Endothelial cell of umbilical vein (primary cell): Measurements from ENCODE around the gene S100Z. TPM values are rescaled to one million over a fixed set of nuclear protein-coding genes. Genes with fewer than 3 reads are reported as not detected.
A peak's percentile ranks its signal among the peaks of the same experiment; 100 is the strongest.

Source experiments
- BruUV-seq: library from RNA; stranded (reverse); fragments of 400-500 nt; replicated peaks from 2 replicates; lab custom pipeline; 2021; lab: Mats Ljungman, UMichigan
- CTCF ChIA-PET: fragments of 300-600, 350-600 bp; sonication (Branson Sonifier 250); formaldehyde crosslinking; loops from one replicate; lab custom pipeline; 2021; ENCODE audit warnings: antibody characterized with exemption, inconsistent platforms; lab: Charles Lee
- POLR2A ChIA-PET: fragments of 300-600, 350-600 bp; sonication (Branson Sonifier 250); formaldehyde crosslinking; loops from one replicate; lab custom pipeline; 2021; ENCODE audit warnings: antibody characterized with exemption, inconsistent platforms; lab: Charles Lee
- DNase-seq: peaks from one replicate; pipeline ENCODE4 v3.0.0-alpha.2; 2011; ENCODE audit warnings: low read depth, low spot score
- FAIRE-seq: peaks from 2 replicates; lab custom pipeline; 2011; peaks lifted over from hg19 to GRCh38; lab: Jason Lieb, UNC
- H2AFZ ChIP-seq: 2 replicates; pipeline ENCODE4 v1.6.0; 2012; ENCODE audit warnings: low read depth, low read length, control low read depth, inconsistent platforms
- H3K27ac ChIP-seq: 2 replicates; pipeline ENCODE4 v1.5.1; 2011; ENCODE audit warnings: low read depth, mild to moderate bottlenecking, control low read depth, low read length, moderate library complexity; ENCODE audit not compliant: insufficient read depth
- H3K27me3 ChIP-seq, 2 experiments: 2 replicates each; pipeline versions ENCODE4 v1.6.0 to v1.6.1; 2011; ENCODE audit warnings: low read length in 2 of 2, mixed read lengths in 1 of 2; ENCODE audit not compliant: control insufficient read depth in 2 of 2, insufficient read depth in 2 of 2
- H3K36me3 ChIP-seq, 2 experiments: 2 replicates in 1 of 2; 3 replicates in 1 of 2; pipeline ENCODE4 v1.5.1; 2011; ENCODE audit warnings: low read length in 2 of 2, mild to moderate bottlenecking in 1 of 2, moderate library complexity in 1 of 2; ENCODE audit not compliant: control insufficient read depth in 2 of 2, insufficient read depth in 2 of 2; ENCODE audit errors: extremely low read depth in 1 of 2
- H3K4me1 ChIP-seq: 3 replicates; pipeline ENCODE4 v1.5.1; 2011; ENCODE audit warnings: mild to moderate bottlenecking, low read length; ENCODE audit not compliant: control insufficient read depth, insufficient read depth; ENCODE audit errors: extremely low read depth
- H3K4me2 ChIP-seq: 2 replicates; pipeline ENCODE4 v1.6.1; 2011; ENCODE audit warnings: low read length, control low read depth, mixed read lengths; ENCODE audit not compliant: insufficient read depth
- H3K4me3 ChIP-seq, 3 experiments: fragments of 200-600 bp in 1 of 3; sonication (generic), shearing (Covaris generic) in 1 of 3; replicated peaks in 1 of 3; 2 replicates each; pipeline ENCODE4 v1.5.1; 2011 to 2016; ENCODE audit warnings: control low read depth in 3 of 3, low read length in 3 of 3, mild to moderate bottlenecking in 2 of 3, inconsistent platforms in 1 of 3, low read depth in 1 of 3, moderate library complexity in 1 of 3; ENCODE audit not compliant: insufficient read depth in 1 of 3
- H3K79me2 ChIP-seq: 2 replicates; pipeline ENCODE4 v1.6.0; 2012; ENCODE audit warnings: low read length, inconsistent platforms; ENCODE audit not compliant: control insufficient read depth, insufficient read depth
- H3K9ac ChIP-seq: replicated peaks from 2 replicates; pipeline ENCODE3; 2011; ENCODE audit warnings: low read length, control low read depth; ENCODE audit not compliant: insufficient read depth; ENCODE audit errors: extremely low read depth
- H3K9me1 ChIP-seq: replicated peaks from 3 replicates; pipeline ENCODE4 v1.6.0; 2011; ENCODE audit warnings: mild to moderate bottlenecking, low read length; ENCODE audit not compliant: control insufficient read depth, insufficient read depth; ENCODE audit errors: extremely low read depth
- H3K9me3 ChIP-seq: replicated peaks from 2 replicates; pipeline ENCODE4 v1.5.1; 2012; ENCODE audit warnings: low read length, inconsistent platforms; ENCODE audit not compliant: control insufficient read depth, insufficient read depth
- H4K20me1 ChIP-seq: replicated peaks from 2 replicates; pipeline ENCODE3; 2011; ENCODE audit warnings: mild to moderate bottlenecking, low read length; ENCODE audit not compliant: control insufficient read depth, insufficient read depth; ENCODE audit errors: extremely low read depth
- CTCF ChIP-seq, 2 donors: IDR thresholded peaks; 1 replicate in 1 of 2; 2 replicates in 1 of 2; pipeline ENCODE4 v1.5.1; 2011; ENCODE audit warnings: low read length in 2 of 2, mild to moderate bottlenecking in 2 of 2, moderate library complexity in 2 of 2, control low read depth in 1 of 2, inconsistent platforms in 1 of 2, low read depth in 1 of 2; ENCODE audit not compliant: insufficient read depth in 1 of 2; ENCODE audit errors: extremely low read depth in 1 of 2
- EZH2 ChIP-seq: IDR thresholded peaks from 2 replicates; pipeline ENCODE4 v1.6.1; 2012; ENCODE audit warnings: borderline replicate concordance, low read depth, mild to moderate bottlenecking, moderate library complexity, low read length, inconsistent platforms; ENCODE audit not compliant: severe bottlenecking
- FOS ChIP-seq: IDR thresholded peaks from 2 replicates; pipeline ENCODE4 v1.6.1; 2011; ENCODE audit warnings: mild to moderate bottlenecking, low read length, moderate library complexity, borderline replicate concordance; ENCODE audit not compliant: insufficient read depth
- GATA2 ChIP-seq: IDR thresholded peaks from 2 replicates; pipeline ENCODE4 v1.7.0; 2011; ENCODE audit warnings: low read depth, mild to moderate bottlenecking, moderate library complexity, mixed read lengths, low read length; ENCODE audit not compliant: insufficient read length, insufficient read depth
- JUN ChIP-seq: IDR thresholded peaks from 2 replicates; pipeline ENCODE4 v1.6.1; 2011; ENCODE audit warnings: borderline replicate concordance, low read depth; ENCODE audit not compliant: insufficient read length, insufficient read depth
- MAX ChIP-seq: IDR thresholded peaks from 2 replicates; pipeline ENCODE4 v1.6.1; 2011; ENCODE audit not compliant: insufficient read depth, insufficient read length
- MYC ChIP-seq: IDR thresholded peaks from one replicate; pipeline ENCODE4 v1.6.1; 2011; ENCODE audit warnings: mild to moderate bottlenecking, low read depth, low read length
- POLR2A ChIP-seq: IDR thresholded peaks from 2 replicates; pipeline ENCODE4 v1.6.1; 2012; ENCODE audit warnings: low read depth, mild to moderate bottlenecking, control low read depth, low read length
- POLR2AphosphoS5 ChIP-seq: IDR thresholded peaks from 2 replicates; pipeline ENCODE4 v1.6.1; 2012; ENCODE audit warnings: low read depth, mild to moderate bottlenecking, control low read depth, low read length, moderate library complexity; ENCODE audit not compliant: insufficient read depth
- dilution Hi-C: fragments of 300-500 bp; cut with MboI; formaldehyde crosslinking; loops from one replicate; pipeline ENCODE4 v1.15.0; 2019; ENCODE audit warnings: low sequenced_read_pairs; ENCODE audit not compliant: extremely low pct_ligation_motif_present
- intact Hi-C: fragments of 100-400 bp; cut with micrococcal nuclease; formaldehyde crosslinking; loops from one replicate; pipeline ENCODE4 v1.10.0; 2022
- polyA plus RNA-seq, 4 experiments: library from polyadenylated mRNA; depleted of rRNA in 3 of 4; stranded (reverse) in 3 of 4; unstranded in 1 of 4; fragments of >200 nt; gene quantifications; 2 replicates each; pipeline versions ENCODE4 v1.2.1 to v1.2.3, GENCODE V29; 2011 to 2012; ENCODE audit warnings: missing spikeins in 1 of 4
- total RNA-seq: library from RNA; stranded (reverse); gene quantifications from 2 replicates; pipeline ENCODE4 v1.2.3, GENCODE V29; 2021

Gene S100Z
- total and polyA plus RNA-seq, 2 donors (not counting 3 experiments of a cell fraction or from before 2014, with no cell fraction given), result not detected

GRCh38 chr5:76953551-76954382 lies 104.0 kb downstream of the S100Z start:
- no peak for TF ChIP-seq FOS
- peak; percentile 83 for TF ChIP-seq EZH2
- Histone ChIP-seq H2AFZ (no peak overlapping the region), H3K36me3 (no peaks in the 10 kb centered on the region), H3K27ac (no peak overlapping the region), H4K20me1 (no peaks in the 10 kb centered on the region), H3K4me1 (peaks cover 6% of the 10 kb centered on the region), H3K4me2 (peak overlapping the region; percentile 21), H3K9me1 (no peaks in the 10 kb centered on the region), H3K9me3 (no peaks in the 10 kb centered on the region), H3K9ac (no peak overlapping the region), H3K27me3 (peaks cover 29 to 42% of the 10 kb centered on the region in 2 experiments), H3K4me3 (peak overlapping the region in 1 of 3 experiments; percentile 9), H3K79me2 (no peaks in the 10 kb centered on the region)
- ChIA-PET POLR2A (no interaction called here), CTCF (no interaction called here)
- peak; percentile 20 for DNase-seq
- intact Hi-C loops (no loop called here), dilution Hi-C loops (no loop called here)
- no TSS peak for BruUV-seq
- FAIRE-seq, result no peak

- no peak overlapping the region for H3K27ac ChIP-seq
- no peak for TF ChIP-seq EZH2
- TF ChIP-seq JUN, result no peak
- TF ChIP-seq POLR2AphosphoS5, result no peak
- TF ChIP-seq MYC, result no peak
- TF ChIP-seq GATA2, result no peak
- TF ChIP-seq POLR2A, result no peak
- no peak for TF ChIP-seq CTCF (IDR thresholded peaks at IDR 0.05; ENCODE audit: extremely low read depth in 1 of 2, insufficient read depth in 1 of 2, low read depth in 1 of 2, low read length in 2 of 2)
- no peak for TF ChIP-seq MAX
- TF ChIP-seq FOS, result no peak
- H4K20me1 ChIP-seq, result no peaks in the 10 kb centered on the region
- no peak for DNase-seq
- BruUV-seq, result no TSS peak
- no peak overlapping the region for H3K4me3 ChIP-seq
- peaks cover 29 to 42% of the 10 kb centered on the region in 2 experiments for H3K27me3 ChIP-seq
- H3K4me1 ChIP-seq, result peaks cover 12% of the 10 kb centered on the region
- POLR2A ChIA-PET, result no interaction called here
- H2AFZ ChIP-seq, result no peak overlapping the region
- H3K9me1 ChIP-seq, result no peaks in the 10 kb centered on the region
- no peaks in the 10 kb centered on the region for H3K79me2 ChIP-seq
- H3K9ac ChIP-seq, result no peak overlapping the region
- H3K9me3 ChIP-seq, result no peaks in the 10 kb centered on the region
- dilution Hi-C loops (no loop called here), intact Hi-C loops (no loop called here)
- no peak for FAIRE-seq
- CTCF ChIA-PET, result no interaction called here
- H3K4me2 ChIP-seq, result no peak overlapping the region
- H3K36me3 ChIP-seq, result no peaks in the 10 kb centered on the region
Observed at GRCh38 chr5:76954383-76954763, 104.6 kb downstream of the S100Z start.
